Heart left ventricle (tissue), 16 donors: ENCODE measurements around the gene C14orf132. TPM values are rescaled to one million over a fixed set of nuclear protein-coding genes. Genes with fewer than 3 reads are reported as not detected.

Source experiments
- ATAC-seq, 4 donors: fragments of 200-7000 bp; cut with Tn5 transposase; one replicate each; pipeline ENCODE4 v1.9.1; 2020 to 2022; ENCODE audit warnings: moderate library complexity in 4 of 4, mild to moderate bottlenecking in 3 of 4, moderate number of reproducible peaks in 1 of 4
- DNase-seq, 5 donors: peaks; one replicate each; pipeline ENCODE4 v3.0.0-alpha.2; 2020
- H3K27ac ChIP-seq, 12 donors: fragments of 200-600 bp; sonication (generic) in 4 of 12; one replicate each; pipeline versions ENCODE4 v1.5.0 to v1.8.0; 2016 to 2022; ENCODE audit warnings: mild to moderate bottlenecking in 2 of 12
- H3K27me3 ChIP-seq, 9 donors: fragments of 200-600 bp; sonication (generic) in 2 of 9; one replicate each; pipeline versions ENCODE4 v1.5.1 to v1.8.0; 2016 to 2022; ENCODE audit warnings: mild to moderate bottlenecking in 3 of 9
- H3K36me3 ChIP-seq, 9 donors: fragments of 200-600 bp; sonication (generic) in 2 of 9; one replicate each; pipeline versions ENCODE4 v1.5.0 to v1.8.0; 2018 to 2022; ENCODE audit warnings: mild to moderate bottlenecking in 2 of 9
- H3K4me1 ChIP-seq, 12 donors: fragments of 200-600 bp; sonication (generic) in 4 of 12; one replicate each; pipeline versions ENCODE4 v1.5.0 to v1.8.0; 2016 to 2022; ENCODE audit warnings: mild to moderate bottlenecking in 3 of 12
- H3K4me3 ChIP-seq, 12 donors: fragments of 200-600 bp; sonication (generic) in 4 of 12; one replicate each; pipeline versions ENCODE4 v1.5.0 to v1.8.0; 2017 to 2022; ENCODE audit warnings: mild to moderate bottlenecking in 9 of 12, moderate library complexity in 4 of 12
- H3K9me3 ChIP-seq, 12 donors: fragments of 200-600 bp; sonication (generic) in 4 of 12; one replicate each; pipeline versions ENCODE4 v1.5.0 to v1.8.0; 2016 to 2022; ENCODE audit warnings: mild to moderate bottlenecking in 1 of 12
- POLR2A ChIP-seq, 2 donors: fragments of 450-650 bp; IDR thresholded peaks; one replicate each; pipeline ENCODE4 v1.6.1; 2017; ENCODE audit warnings: antibody characterized with exemption in 2 of 2, mild to moderate bottlenecking in 2 of 2, moderate library complexity in 2 of 2
- WGBS, 4 donors: extraction: QIAGEN DNeasy Blood & Tissue Kit in 2 of 4; methylation state at CpG; one replicate each; pipeline versions ENCODE4 v1.1.5 to v1.1.7; 2013 to 2018; 5-methylcytosine and 5-hydroxymethylcytosine counted together
- intact Hi-C, 10 donors: fragments of 100-400 bp; cut with DNase I; formaldehyde crosslinking; loops; one replicate each; pipeline versions ENCODE4 v1.11.1 to v1.14.2; 2022
- polyA plus RNA-seq, 2 donors: library from polyadenylated mRNA; stranded (reverse); fragments of 200-250 nt; gene quantifications; one replicate each; pipeline ENCODE4 v1.2.3, GENCODE V29; 2013
- total RNA-seq, 9 donors: library from RNA; depleted of rRNA in 2 of 9; stranded (reverse); fragments of >200 nt in 2 of 9; fragmentation: NEBNext Ultra II Directional in 3 of 9; extraction: Animal tissue kit (Norgen Biotek cat#: 25700) in 3 of 9; gene quantifications; one replicate each; pipeline versions ENCODE4 v1.1.0 to v1.2.4, GENCODE V29; 2016 to 2023
- TF ChIP-seq, protein P1 (sequence below), 12 donors: fragments of 200-600 bp; sonication (generic) in 4 of 12; IDR thresholded peaks; one replicate each; pipeline versions ENCODE4 v1.5.0 to v1.8.0; 2018 to 2022; ENCODE audit warnings: antibody characterized with exemption in 12 of 12, mild to moderate bottlenecking in 5 of 12
- donor health status: ischemic (EF 13 %, LVEDD 7.1; RV severe dilation, severe dysfunction).
- donor health status: healthy with polysubstance abuse.
- donor health status: DM: no; HTN: yes; CAD: no.
- donor health status: DM: no; HTN: no; CAD: no.
- donor health status: ischemic (EF 25% LVEDD 6.9; RV normal size, moderate dysfunction).
- donor health status: ischemic (EF 25% LVEDD 5.7; RV mildly dilated, moderate dysfunction).
- donor health status: healthy.
- donor health status: DM: yes; HTN: yes; CAD: no.
- donor health status: ischemic (EF 35%, LVEDD 5.7; RV mildly dilated, moderate dysfunction).
- donor health status: nonischemic (EF 11% LVEDD 7.7; RV severe dilation, severe dysfunction).
- donor health status: DM: yes; HTN: yes; CAD: no.
- donor health status: PGD.
- donor health status: ischemic (EF 29% LVEDD 5.4; RV normal size, mild dysfunction).
- donor health status: nonischemic (EF 23%, LVEDD 6.1; RV moderate dilation, normal function).

C14orf132 gene
- total and polyA plus RNA-seq, 11 donors: 0.76 to 14.9 (median 1.8) TPM

- WGBS, 4 donors: 22 to 37% (median 29%) methylated on average over 12 of the region's 12 CpGs
- DNase-seq (peak; percentile 82 to 90 (median 86)), ATAC-seq (peak; percentile 35 to 81 (median 73))
- H3K27me3 ChIP-seq: peaks cover 0 to 6% (median 0%) of the 10 kb centered on the region in 9 donors
- no peaks in the 10 kb centered on the region for H3K9me3 ChIP-seq
- no peak overlapping the region for H3K4me3 ChIP-seq
- no peak for TF ChIP-seq POLR2A (IDR thresholded peaks at IDR 0.05)
- TF ChIP-seq, protein P1, sequence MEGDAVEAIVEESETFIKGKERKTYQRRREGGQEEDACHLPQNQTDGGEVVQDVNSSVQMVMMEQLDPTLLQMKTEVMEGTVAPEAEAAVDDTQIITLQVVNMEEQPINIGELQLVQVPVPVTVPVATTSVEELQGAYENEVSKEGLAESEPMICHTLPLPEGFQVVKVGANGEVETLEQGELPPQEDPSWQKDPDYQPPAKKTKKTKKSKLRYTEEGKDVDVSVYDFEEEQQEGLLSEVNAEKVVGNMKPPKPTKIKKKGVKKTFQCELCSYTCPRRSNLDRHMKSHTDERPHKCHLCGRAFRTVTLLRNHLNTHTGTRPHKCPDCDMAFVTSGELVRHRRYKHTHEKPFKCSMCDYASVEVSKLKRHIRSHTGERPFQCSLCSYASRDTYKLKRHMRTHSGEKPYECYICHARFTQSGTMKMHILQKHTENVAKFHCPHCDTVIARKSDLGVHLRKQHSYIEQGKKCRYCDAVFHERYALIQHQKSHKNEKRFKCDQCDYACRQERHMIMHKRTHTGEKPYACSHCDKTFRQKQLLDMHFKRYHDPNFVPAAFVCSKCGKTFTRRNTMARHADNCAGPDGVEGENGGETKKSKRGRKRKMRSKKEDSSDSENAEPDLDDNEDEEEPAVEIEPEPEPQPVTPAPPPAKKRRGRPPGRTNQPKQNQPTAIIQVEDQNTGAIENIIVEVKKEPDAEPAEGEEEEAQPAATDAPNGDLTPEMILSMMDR (IDR thresholded peaks at IDR 0.05): no peak
- no peak overlapping the region for H3K27ac ChIP-seq
- intact Hi-C loops: loop anchor here in 4 of 10 donors (10.0 kb wide), 3 partner anchors 96 to 526 kb away; no protein-coding TSS in a partner anchor
- peaks cover 0 to 12% (median 0%) of the 10 kb centered on the region in 9 donors for H3K36me3 ChIP-seq
- H3K4me1 ChIP-seq: peaks cover 0 to 28% (median 11%) of the 10 kb centered on the region in 12 donors
Observed at GRCh38 chr14:96090441-96091148, 51.4 kb downstream of the C14orf132 start.

- peaks cover 0 to 28% (median 11%) of the 10 kb centered on the region in 12 donors for H3K4me1 ChIP-seq
- ATAC-seq: peak in 1 of 4 donors; percentile 4
- H3K27ac ChIP-seq: no peak overlapping the region
- WGBS, 4 donors: 27 to 45% (median 35%) methylated on average over 11 to 15 of the region's 15 CpGs
- peaks cover 0 to 6% (median 0%) of the 10 kb centered on the region in 9 donors for H3K27me3 ChIP-seq
- intact Hi-C loops: loop anchor here in 4 of 10 donors (10.0 kb wide), 3 partner anchors 96 to 526 kb away; no protein-coding TSS in a partner anchor
- TF ChIP-seq, protein P1 (IDR thresholded peaks at IDR 0.05): no peak
- TF ChIP-seq POLR2A (IDR thresholded peaks at IDR 0.05): no peak
- peaks cover 0 to 12% (median 0%) of the 10 kb centered on the region in 9 donors for H3K36me3 ChIP-seq
- no peak for DNase-seq
- no peak overlapping the region for H3K4me3 ChIP-seq
- H3K9me3 ChIP-seq: no peaks in the 10 kb centered on the region
Observed at GRCh38 chr14:96091149-96091693, 52.1 kb downstream of the C14orf132 start.

DNA sequence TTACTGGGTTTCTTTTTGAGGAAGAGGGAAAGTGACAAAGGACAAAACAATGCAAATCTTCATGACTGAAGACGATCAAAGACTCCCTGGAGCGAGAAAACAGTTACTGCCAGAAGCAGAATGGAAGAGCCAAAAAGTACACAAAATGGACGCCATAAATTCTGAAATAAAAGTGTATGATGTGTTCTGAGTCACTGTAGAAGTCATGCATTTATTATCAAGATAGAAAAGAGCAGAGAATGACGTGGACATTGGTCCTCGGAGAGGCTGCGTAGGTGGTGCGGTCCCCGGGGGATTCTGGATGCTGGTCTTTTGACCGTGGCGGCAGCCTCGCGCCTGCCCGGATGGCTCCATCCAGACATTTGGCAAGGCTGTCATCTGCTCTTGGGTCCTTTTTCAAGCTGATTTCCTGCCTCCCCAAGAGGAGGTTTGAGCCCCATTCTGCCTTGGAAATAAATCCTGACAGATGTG lies 52.8 kb downstream of the C14orf132 start:
- Histone ChIP-seq H3K4me3 (no peak overlapping the region), H3K9me3 (no peaks in the 10 kb centered on the region), H3K36me3 (peaks cover 0 to 6% (median 0%) of the 10 kb centered on the region in 9 donors), H3K4me1 (peaks cover 0 to 28% (median 11%) of the 10 kb centered on the region in 12 donors), H3K27me3 (peaks cover 0 to 9% (median 0%) of the 10 kb centered on the region in 9 donors), H3K27ac (no peak overlapping the region)
- TF ChIP-seq POLR2A (IDR thresholded peaks at IDR 0.05): no peak
- TF ChIP-seq, protein P1 (IDR thresholded peaks at IDR 0.05): no peak
- DNase-seq (peak in 3 of 5 donors; percentile 35 to 45 (median 36)), ATAC-seq (peak in 1 of 4 donors; percentile 22)
- 51 to 82% (median 74%) methylated on average over 13 of the region's 13 CpGs for WGBS, 4 donors
- intact Hi-C loops: loop anchor here in 4 of 10 donors (10.0 kb wide), 3 partner anchors 97 to 527 kb away; no protein-coding TSS in a partner anchor

GRCh38 chr14:96092936-96093335 lies 53.8 kb downstream of the C14orf132 start:
- DNase-seq: no peak
- intact Hi-C loops: loop anchor here in 4 of 10 donors (10.0 kb wide), 3 partner anchors 98 to 528 kb away; no protein-coding TSS in a partner anchor
- H3K4me1 ChIP-seq: peaks cover 0 to 28% (median 11%) of the 10 kb centered on the region in 12 donors
- no peak for TF ChIP-seq POLR2A (IDR thresholded peaks at IDR 0.05)
- TF ChIP-seq, protein P1 (IDR thresholded peaks at IDR 0.05): no peak
- H3K27me3 ChIP-seq: peaks cover 0 to 19% (median 0%) of the 10 kb centered on the region in 9 donors
- no peak overlapping the region for H3K4me3 ChIP-seq
- H3K9me3 ChIP-seq: no peaks in the 10 kb centered on the region
- no peak overlapping the region for H3K27ac ChIP-seq
- ATAC-seq: no peak
- no peaks in the 10 kb centered on the region for H3K36me3 ChIP-seq
- WGBS, 4 donors: 79 to 91% (median 81%) methylated on average over 3 of the region's 3 CpGs
